HUES64 (cell line): ENCODE data around the gene PDE6C.

Experiments used
- H3K27ac ChIP-seq: 2 replicates; pipeline ENCODE4 v1.7.0; 2013; ENCODE audit warnings: low read depth, low read length, inconsistent platforms
- H3K27me3 ChIP-seq: 2 replicates; pipeline ENCODE4 v1.6.1; 2013; ENCODE audit warnings: mild to moderate bottlenecking, low read length; ENCODE audit not compliant: insufficient read depth
- H3K36me3 ChIP-seq: 2 replicates; pipeline ENCODE4 v1.6.1; 2013; ENCODE audit warnings: mild to moderate bottlenecking, low read length; ENCODE audit not compliant: insufficient read depth
- H3K4me1 ChIP-seq: 2 replicates; pipeline ENCODE4 v1.6.1; 2013; ENCODE audit warnings: mild to moderate bottlenecking, low read length, moderate library complexity; ENCODE audit not compliant: insufficient read depth
- H3K4me3 ChIP-seq: 2 replicates; pipeline ENCODE4 v1.5.1; 2013; ENCODE audit warnings: mild to moderate bottlenecking, low read length, moderate library complexity
- H3K9ac ChIP-seq: 2 replicates; pipeline ENCODE4 v1.6.1; 2013; ENCODE audit warnings: mild to moderate bottlenecking, low read depth, low read length
- H3K9me3 ChIP-seq: 2 replicates; pipeline ENCODE4 v1.6.1; 2013; ENCODE audit warnings: low read depth, low read length; ENCODE audit not compliant: insufficient read depth
- WGBS: fragments of 150-250, 120-280 bp; methylation state at CpG from one replicate; pipeline ENCODE4 v1.1.7; 2013; ENCODE audit warnings: missing lambda C conversion rate; 5-methylcytosine and 5-hydroxymethylcytosine counted together

The PDE6C gene

GRCh38 chr10:93704451-93704850 is 92.1 kb downstream of the PDE6C start:
- Histone ChIP-seq H3K9me3 (no peaks in the 10 kb centered on the region), H3K4me3 (no peak overlapping the region), H3K27me3 (no peaks in the 10 kb centered on the region), H3K27ac (no peak overlapping the region), H3K36me3 (peaks cover 4% of the 10 kb centered on the region), H3K9ac (no peak overlapping the region), H3K4me1 (peaks cover 14% of the 10 kb centered on the region; the same call in 1 of the 2 replicates)
- 96% methylated on average over 5 of the region's 5 CpGs for WGBS

GRCh38 chr10:93707623-93708022 is 95.3 kb downstream of the PDE6C start:
- H3K36me3 ChIP-seq: no peaks in the 10 kb centered on the region
- no peak overlapping the region for H3K27ac ChIP-seq
- H3K4me3 ChIP-seq: no peak overlapping the region
- peaks cover 5% of the 10 kb centered on the region; the same call in 1 of the 2 replicates for H3K4me1 ChIP-seq
- no peaks in the 10 kb centered on the region for H3K27me3 ChIP-seq
- H3K9ac ChIP-seq: no peak overlapping the region
- no peaks in the 10 kb centered on the region for H3K9me3 ChIP-seq

GRCh38 chr10:93710333-93710909 is 98.1 kb downstream of the PDE6C start:
- 91% methylated on average over 5 of the region's 5 CpGs for WGBS
- no peak overlapping the region for H3K27ac ChIP-seq
- no peaks in the 10 kb centered on the region for H3K27me3 ChIP-seq

GRCh38 chr10:93711891-93712290 is 99.6 kb downstream of the PDE6C start:
- Histone ChIP-seq H3K36me3 (no peaks in the 10 kb centered on the region), H3K9me3 (no peaks in the 10 kb centered on the region), H3K4me3 (no peak overlapping the region), H3K4me1 (peaks cover 2% of the 10 kb centered on the region), H3K27me3 (no peaks in the 10 kb centered on the region), H3K9ac (no peak overlapping the region), H3K27ac (no peak overlapping the region)
- 79% methylated on average over 3 of the region's 3 CpGs for WGBS

More at GRCh38 chr10:93710333-93710909, 98.1 kb downstream of the PDE6C start:
- no peaks in the 10 kb centered on the region for H3K9me3 ChIP-seq
- no peak overlapping the region for H3K4me3 ChIP-seq
- H3K9ac ChIP-seq: no peak overlapping the region
- H3K4me1 ChIP-seq: no peaks in the 10 kb centered on the region
- no peaks in the 10 kb centered on the region for H3K36me3 ChIP-seq

GRCh38 chr10:93712593-93712992 is 100.3 kb downstream of the PDE6C start:
- 87% methylated on average over 2 of the region's 2 CpGs for WGBS
- Histone ChIP-seq H3K9ac (no peak overlapping the region), H3K36me3 (no peaks in the 10 kb centered on the region), H3K9me3 (no peaks in the 10 kb centered on the region), H3K4me1 (peaks cover 5% of the 10 kb centered on the region), H3K4me3 (no peak overlapping the region), H3K27ac (no peak overlapping the region), H3K27me3 (no peaks in the 10 kb centered on the region)

GRCh38 chr10:93715345-93715744 is 103.0 kb downstream of the PDE6C start:
- WGBS: 93% methylated on average over 5 of the region's 5 CpGs
- no peak overlapping the region for H3K4me3 ChIP-seq
- no peaks in the 10 kb centered on the region for H3K36me3 ChIP-seq
- H3K9me3 ChIP-seq: no peaks in the 10 kb centered on the region
- H3K27ac ChIP-seq: no peak overlapping the region
- H3K27me3 ChIP-seq: no peaks in the 10 kb centered on the region
- no peak overlapping the region for H3K9ac ChIP-seq
- peaks cover 16% of the 10 kb centered on the region for H3K4me1 ChIP-seq
